Testis (tissue), 2 donors: ENCODE results near the gene CORO1A.

Experiments used
- CTCF ChIP-seq, 3 experiments: fragments of 450-650 bp in 2 of 3; fragments of 200-600 bp in 1 of 3; sonication (generic) in 1 of 3; IDR thresholded peaks; one replicate each; pipeline ENCODE4 v1.5.1; 2016 to 2019; ENCODE audit warnings: antibody characterized with exemption in 3 of 3, mild to moderate bottlenecking in 2 of 3, moderate library complexity in 1 of 3
- POLR2A ChIP-seq: fragments of 450-650 bp; IDR thresholded peaks from one replicate; pipeline ENCODE4 v1.6.1; 2017; ENCODE audit warnings: antibody characterized with exemption, mild to moderate bottlenecking, moderate library complexity

DNA sequence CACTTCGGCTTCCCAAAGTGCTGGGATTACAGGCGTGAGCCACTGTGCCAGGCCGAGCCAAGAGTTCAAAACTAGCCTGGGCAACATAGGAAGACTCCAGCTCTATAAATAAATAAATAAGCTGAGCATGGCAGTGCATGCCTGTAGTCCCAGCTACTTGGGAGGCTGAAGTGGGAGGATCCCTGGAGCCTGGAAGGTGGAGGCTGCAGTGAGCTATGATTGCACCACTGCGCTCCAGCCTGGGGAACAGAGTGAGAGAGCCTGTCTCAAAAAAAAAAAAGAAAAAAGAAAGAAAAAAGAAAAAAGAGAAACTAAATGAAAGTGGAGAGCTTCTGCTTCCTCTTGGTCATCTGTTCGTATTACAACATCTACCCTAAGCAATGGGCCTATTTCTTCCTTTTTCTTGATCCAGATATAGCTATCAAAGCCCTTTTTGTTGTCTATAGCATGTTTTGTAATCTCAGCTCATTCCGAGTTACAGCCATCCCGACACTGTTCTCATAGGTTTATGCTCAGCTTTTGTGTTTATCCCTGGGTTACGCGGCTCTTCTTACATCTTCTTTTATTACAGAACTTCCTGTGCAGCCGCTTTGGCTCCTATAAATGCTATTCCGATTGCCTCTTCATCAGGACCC lies 46.3 kb upstream of the CORO1A start:
- no peak for TF ChIP-seq CTCF (IDR thresholded peaks at IDR 0.05)
- TF ChIP-seq POLR2A: no peak
